ENCODE data around the gene STARD7.

STARD7 gene

GRCh38 chr2:96245609-96246390 lies 37.2 kb upstream of the STARD7 start:
- no peak overlapping the region for H3K27ac ChIP-seq (ENCODE audit: low read length)
- no peak overlapping the region for H3K4me2 ChIP-seq (ENCODE audit: low read length)

DNA sequence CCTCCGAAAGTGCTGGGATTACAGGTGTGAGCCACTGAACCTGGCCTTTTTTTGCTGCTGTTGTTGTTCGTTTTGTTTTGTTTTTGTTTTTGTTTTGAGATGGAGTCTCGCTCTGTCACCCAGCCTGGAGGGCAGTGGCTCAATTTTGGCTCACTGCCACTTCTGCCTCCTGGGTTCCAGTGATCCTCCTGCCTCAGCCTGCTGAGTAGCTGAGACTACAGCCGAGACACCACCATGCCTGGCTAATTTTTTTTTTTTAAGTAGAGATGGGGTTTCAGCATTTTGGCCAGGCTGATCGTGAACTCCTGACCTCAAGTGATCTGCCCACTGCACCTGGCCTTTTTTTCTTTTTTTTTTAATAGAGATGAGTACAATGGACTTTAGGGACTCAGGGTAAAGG lies 35.2 kb upstream of the STARD7 start:
- no peaks in the 10 kb centered on the region for H3K27me3 ChIP-seq (ENCODE audit: low read depth, low read length)
- no peak for TF ChIP-seq EZH2phosphoT487 (IDR thresholded peaks at IDR 0.05; ENCODE audit: low read depth)
- no peak for TF ChIP-seq CTCF (IDR thresholded peaks at IDR 0.05; ENCODE audit: low read depth, low read length)
- peaks cover 15% of the 10 kb centered on the region for H3K4me1 ChIP-seq (ENCODE audit: low read length)
- no peak overlapping the region for H2AFZ ChIP-seq (ENCODE audit: low read depth, low read length)
- no peak overlapping the region for H3K27ac ChIP-seq (ENCODE audit: low read length)
- no peaks in the 10 kb centered on the region for H3K9me3 ChIP-seq (ENCODE audit: insufficient read depth, low read length)
- H3K9ac ChIP-seq (ENCODE audit: low read length), result no peak overlapping the region
- no peaks in the 10 kb centered on the region for H3K36me3 ChIP-seq (replicated peaks; ENCODE audit: low read depth, low read length)
- no peaks in the 10 kb centered on the region for H3K79me2 ChIP-seq (ENCODE audit: low read length)
- H4K20me1 ChIP-seq (ENCODE audit: insufficient read depth, low read length), result no peaks in the 10 kb centered on the region
- no peak overlapping the region for H3K4me2 ChIP-seq (ENCODE audit: low read length)
- H3K4me3 ChIP-seq (ENCODE audit: low read length), result no peak overlapping the region

More at GRCh38 chr2:96245609-96246390, 37.2 kb upstream of the STARD7 start:
- H3K79me2 ChIP-seq (ENCODE audit: low read length), result no peaks in the 10 kb centered on the region
- H3K36me3 ChIP-seq (replicated peaks; ENCODE audit: low read depth, low read length), result no peaks in the 10 kb centered on the region
- H4K20me1 ChIP-seq (ENCODE audit: insufficient read depth, low read length), result no peaks in the 10 kb centered on the region
- H3K9me3 ChIP-seq (ENCODE audit: insufficient read depth, low read length), result no peaks in the 10 kb centered on the region
- H3K4me3 ChIP-seq (ENCODE audit: low read length), result no peak overlapping the region
- no peak overlapping the region for H2AFZ ChIP-seq (ENCODE audit: low read depth, low read length)
- no peak for TF ChIP-seq EZH2phosphoT487 (IDR thresholded peaks at IDR 0.05; ENCODE audit: low read depth)
- TF ChIP-seq CTCF (IDR thresholded peaks at IDR 0.05; ENCODE audit: low read depth, low read length), result no peak
- no peaks in the 10 kb centered on the region for H3K27me3 ChIP-seq (ENCODE audit: low read depth, low read length)
- no peak overlapping the region for H3K9ac ChIP-seq (ENCODE audit: low read length)
- H3K4me1 ChIP-seq (ENCODE audit: low read length), result peaks cover 15% of the 10 kb centered on the region

GRCh38 chr2:96241900-96242611 lies 33.4 kb upstream of the STARD7 start:
- no peak for TF ChIP-seq CTCF (IDR thresholded peaks at IDR 0.05; ENCODE audit: low read depth, low read length)
- no peak for TF ChIP-seq EZH2phosphoT487 (IDR thresholded peaks at IDR 0.05; ENCODE audit: low read depth)
- Histone ChIP-seq H3K36me3 (replicated peaks; ENCODE audit: low read depth, low read length) (no peaks in the 10 kb centered on the region), H2AFZ (ENCODE audit: low read depth, low read length) (0 out of 2 replicates have a peak overlapping the region, but pooled peaks have one; percentile 75), H4K20me1 (ENCODE audit: insufficient read depth, low read length) (no peaks in the 10 kb centered on the region), H3K79me2 (ENCODE audit: low read length) (no peaks in the 10 kb centered on the region), H3K9me3 (ENCODE audit: insufficient read depth, low read length) (no peaks in the 10 kb centered on the region), H3K4me1 (ENCODE audit: low read length) (peaks cover 15% of the 10 kb centered on the region), H3K27ac (ENCODE audit: low read length) (peak overlapping the region; percentile 18; the same call in 1 of the 2 replicates), H3K4me3 (ENCODE audit: low read length) (0 out of 2 replicates have a peak overlapping the region, but pooled peaks have one; percentile 11), H3K9ac (ENCODE audit: low read length) (peak overlapping the region; percentile 22; the same call in 1 of the 2 replicates), H3K4me2 (ENCODE audit: low read length) (peak overlapping the region; percentile 66), H3K27me3 (ENCODE audit: low read depth, low read length) (no peaks in the 10 kb centered on the region)

- TF ChIP-seq EZH2phosphoT487 (IDR thresholded peaks at IDR 0.05; ENCODE audit: low read depth) (no peak), CTCF (IDR thresholded peaks at IDR 0.05; ENCODE audit: low read depth, low read length) (no peak)
- Histone ChIP-seq H3K79me2 (ENCODE audit: low read length) (no peaks in the 10 kb centered on the region), H3K9ac (ENCODE audit: low read length) (no peak overlapping the region), H3K4me1 (ENCODE audit: low read length) (peaks cover 15% of the 10 kb centered on the region), H2AFZ (ENCODE audit: low read depth, low read length) (no peak overlapping the region), H3K27ac (ENCODE audit: low read length) (no peak overlapping the region), H3K27me3 (ENCODE audit: low read depth, low read length) (no peaks in the 10 kb centered on the region), H3K4me3 (ENCODE audit: low read length) (no peak overlapping the region), H3K4me2 (ENCODE audit: low read length) (no peak overlapping the region), H4K20me1 (ENCODE audit: insufficient read depth, low read length) (no peaks in the 10 kb centered on the region), H3K9me3 (ENCODE audit: insufficient read depth, low read length) (no peaks in the 10 kb centered on the region), H3K36me3 (replicated peaks; ENCODE audit: low read depth, low read length) (no peaks in the 10 kb centered on the region)
Measured at GRCh38 chr2:96241227-96241626, 32.6 kb upstream of the STARD7 start.

Data from OCI-LY3 (cell line).